Heart right ventricle (tissue), 16 donors: ENCODE measurements around the gene SPATS2. TPM values are rescaled to one million over a fixed set of nuclear protein-coding genes. Genes with fewer than 3 reads are reported as not detected.
"Not testable (repeated sequence)": the region's sequence is repeated elsewhere in the genome, so short reads cannot be mapped to it uniquely, and the experiment has no call there.

Experiments used
- ATAC-seq, 8 donors: fragments of 200-7000 bp; cut with Tn5 transposase; one replicate each; pipeline ENCODE4 v1.9.1; 2020; ENCODE audit warnings: mild to moderate bottlenecking in 8 of 8, moderate library complexity in 8 of 8, moderate number of reproducible peaks in 1 of 8
- DNase-seq, 2 donors: peaks; one replicate each; pipeline ENCODE4 v3.0.0-alpha.2; 2020
- H3K27ac ChIP-seq, 10 donors: fragments of 200-600 bp; sonication (generic) in 2 of 10; one replicate each; pipeline versions ENCODE4 v1.5.0 to v1.8.0; 2020 to 2022; ENCODE audit warnings: mild to moderate bottlenecking in 3 of 10
- H3K27me3 ChIP-seq, 7 donors: fragments of 200-600 bp; one replicate each; pipeline ENCODE4 v1.8.0; 2021 to 2022; ENCODE audit warnings: mild to moderate bottlenecking in 2 of 7
- H3K36me3 ChIP-seq, 9 donors: fragments of 200-600 bp; sonication (generic) in 1 of 9; one replicate each; pipeline versions ENCODE4 v1.5.0 to v1.8.0; 2020 to 2022; ENCODE audit warnings: mild to moderate bottlenecking in 2 of 9
- H3K4me1 ChIP-seq, 9 donors: fragments of 200-600 bp; sonication (generic) in 1 of 9; one replicate each; pipeline versions ENCODE4 v1.5.0 to v1.8.0; 2020 to 2022; ENCODE audit warnings: mild to moderate bottlenecking in 4 of 9
- H3K4me3 ChIP-seq, 10 donors: fragments of 200-600 bp; sonication (generic) in 2 of 10; one replicate each; pipeline versions ENCODE4 v1.5.0 to v1.8.0; 2020 to 2022; ENCODE audit warnings: mild to moderate bottlenecking in 7 of 10, moderate library complexity in 2 of 10
- H3K9me3 ChIP-seq, 11 donors: fragments of 200-600 bp in 10 of 11; sonication (generic) in 2 of 11; one replicate each; pipeline versions ENCODE4 v1.5.0 to v1.8.0; 2013 to 2022; ENCODE audit warnings: mild to moderate bottlenecking in 2 of 11, control low read depth in 1 of 11, moderate library complexity in 1 of 11
- CTCF ChIP-seq, 9 donors: fragments of 200-600 bp; sonication (generic) in 2 of 9; IDR thresholded peaks; one replicate each; pipeline versions ENCODE4 v1.5.0 to v1.8.0; 2021 to 2022; ENCODE audit warnings: antibody characterized with exemption in 9 of 9, mild to moderate bottlenecking in 5 of 9, moderate library complexity in 1 of 9
- WGBS, 2 donors: extraction: QIAGEN DNeasy Blood & Tissue Kit; methylation state at CpG; one replicate each; pipeline ENCODE4 v1.1.7; 2013; ENCODE audit warnings: inconsistent platforms in 1 of 2; 5-methylcytosine and 5-hydroxymethylcytosine counted together
- intact Hi-C, 10 donors: fragments of 100-400 bp; cut with DNase I; formaldehyde crosslinking; loops; one replicate each; pipeline versions ENCODE4 v1.11.1 to v1.14.2; 2022
- polyA plus RNA-seq, 2 donors: library from polyadenylated mRNA; stranded (reverse); fragments of 200-250 nt; gene quantifications; one replicate each; pipeline ENCODE4 v1.2.3, GENCODE V29; 2013
- total RNA-seq, 10 donors: library from RNA; stranded (reverse); fragmentation: NEBNext Ultra II Directional in 3 of 10; extraction: Animal tissue kit (Norgen Biotek cat#: 25700) in 3 of 10; gene quantifications; one replicate each; pipeline versions ENCODE4 v1.2.1 to v1.2.4, GENCODE V29; 2021 to 2023
- donor health status: Arrhythmogenic right ventricular cardiomyopathy.
- donor health status: ischemic (EF 13 %, LVEDD 7.1; RV severe dilation, severe dysfunction).
- donor health status: healthy with polysubstance abuse.
- donor health status: DM: no; HTN: yes; CAD: no.
- donor health status: DM: no; HTN: no; CAD: no.
- donor health status: ischemic (EF 25% LVEDD 6.9; RV normal size, moderate dysfunction).
- donor health status: ischemic (EF 25% LVEDD 5.7; RV mildly dilated, moderate dysfunction).
- donor health status: healthy.
- donor health status: DM: yes; HTN: yes; CAD: no.
- donor health status: Ischemic cardiomyopathy.
- donor health status: ischemic (EF 35%, LVEDD 5.7; RV mildly dilated, moderate dysfunction).
- donor health status: nonischemic (EF 11% LVEDD 7.7; RV severe dilation, severe dysfunction).
- donor health status: DM: yes; HTN: yes; CAD: no.
- donor health status: PGD.
- donor health status: ischemic (EF 29% LVEDD 5.4; RV normal size, mild dysfunction).
- donor health status: nonischemic (EF 23%, LVEDD 6.1; RV moderate dilation, normal function).

Gene SPATS2
- total and polyA plus RNA-seq, 12 donors: 3.5 to 11.5 (median 5.1) TPM

- H3K9me3 ChIP-seq: no peaks in the 10 kb centered on the region
- intact Hi-C loops: no loop called here
- H3K27ac ChIP-seq: no peak overlapping the region
- ATAC-seq: no peak
- DNase-seq: no peak
- WGBS, 2 donors: 100% methylated on average over 1 of the region's 1 CpG
- peaks cover 0 to 13% (median 5%) of the 10 kb centered on the region in 9 donors for H3K4me1 ChIP-seq
- no peak overlapping the region for H3K4me3 ChIP-seq
- H3K27me3 ChIP-seq: no peaks in the 10 kb centered on the region
- no peak for TF ChIP-seq CTCF (IDR thresholded peaks at IDR 0.05)
- H3K36me3 ChIP-seq: peaks cover 0 to 66% (median 9%) of the 10 kb centered on the region in 9 donors
Observed at GRCh38 chr12:49502590-49502989, 135.3 kb downstream of the SPATS2 start.

DNA sequence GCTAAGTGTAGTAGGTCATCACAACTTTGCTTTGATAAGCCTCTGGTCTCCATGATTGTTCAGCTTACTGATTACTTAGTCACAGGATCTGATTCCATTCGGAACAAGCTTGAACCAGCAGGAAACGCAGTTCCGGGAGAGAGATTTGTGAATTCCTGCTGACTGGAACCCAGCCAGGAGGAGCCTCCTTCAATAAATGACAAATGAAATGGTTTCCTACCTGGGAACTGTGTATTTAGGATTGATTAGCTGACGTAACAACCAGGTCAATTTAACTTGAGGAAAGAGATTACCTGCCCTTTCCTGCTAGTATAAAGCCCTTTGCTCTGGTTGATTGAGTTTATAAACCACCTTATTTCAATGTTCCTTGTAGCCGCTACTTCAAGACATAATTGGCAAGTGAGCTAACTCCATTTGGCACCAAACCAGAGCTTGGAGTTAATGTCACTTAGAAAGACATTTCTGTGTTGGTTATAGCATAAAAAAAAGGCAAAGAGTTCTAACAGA, 136.5 kb downstream of the SPATS2 start:
- Histone ChIP-seq H3K27me3 (no peaks in the 10 kb centered on the region), H3K4me3 (peak overlapping the region in 1 of 10 donors; percentile 5), H3K36me3 (peaks cover 0 to 62% (median 9%) of the 10 kb centered on the region in 9 donors), H3K27ac (peak overlapping the region in 3 of 10 donors; percentile 16 to 37 (median 18)), H3K4me1 (peaks cover 0 to 13% (median 5%) of the 10 kb centered on the region in 9 donors), H3K9me3 (no peaks in the 10 kb centered on the region)
- intact Hi-C loops: no loop called here
- ATAC-seq: peak in 3 of 8 donors; percentile 48 to 65 (median 52)
- peak in 1 of 2 donors; percentile 17 for DNase-seq
- WGBS, 2 donors: 50 to 65% methylated on average over 5 of the region's 5 CpGs
- TF ChIP-seq CTCF (IDR thresholded peaks at IDR 0.05): no peak

- no peak for ATAC-seq
- H3K27me3 ChIP-seq: no peaks in the 10 kb centered on the region
- no peak for DNase-seq
- H3K36me3 ChIP-seq: peaks cover 0 to 42% (median 4%) of the 10 kb centered on the region in 9 donors
- no peak overlapping the region for H3K27ac ChIP-seq
- H3K4me1 ChIP-seq: peaks cover 0 to 13% (median 5%) of the 10 kb centered on the region in 9 donors
- TF ChIP-seq CTCF (IDR thresholded peaks at IDR 0.05): no peak
- intact Hi-C loops: no loop called here
- no peak overlapping the region for H3K4me3 ChIP-seq
- H3K9me3 ChIP-seq: no peaks in the 10 kb centered on the region
Observed at GRCh38 chr12:49505672-49506071, 138.4 kb downstream of the SPATS2 start.

GRCh38 chr12:49507139-49507538, 139.9 kb downstream of the SPATS2 start:
- TF ChIP-seq CTCF (IDR thresholded peaks at IDR 0.05): no peak
- no peak for DNase-seq
- intact Hi-C loops: no loop called here
- Histone ChIP-seq H3K36me3 (peaks cover 0 to 27% (median 0%) of the 10 kb centered on the region in 9 donors), H3K9me3 (no peaks in the 10 kb centered on the region), H3K27ac (no peak overlapping the region), H3K27me3 (no peaks in the 10 kb centered on the region), H3K4me3 (no peak overlapping the region), H3K4me1 (peaks cover 0 to 15% (median 5%) of the 10 kb centered on the region in 9 donors)
- 89 to 91% methylated on average over 4 of the region's 4 CpGs for WGBS, 2 donors
- peak in 1 of 8 donors; percentile 44 for ATAC-seq

DNA sequence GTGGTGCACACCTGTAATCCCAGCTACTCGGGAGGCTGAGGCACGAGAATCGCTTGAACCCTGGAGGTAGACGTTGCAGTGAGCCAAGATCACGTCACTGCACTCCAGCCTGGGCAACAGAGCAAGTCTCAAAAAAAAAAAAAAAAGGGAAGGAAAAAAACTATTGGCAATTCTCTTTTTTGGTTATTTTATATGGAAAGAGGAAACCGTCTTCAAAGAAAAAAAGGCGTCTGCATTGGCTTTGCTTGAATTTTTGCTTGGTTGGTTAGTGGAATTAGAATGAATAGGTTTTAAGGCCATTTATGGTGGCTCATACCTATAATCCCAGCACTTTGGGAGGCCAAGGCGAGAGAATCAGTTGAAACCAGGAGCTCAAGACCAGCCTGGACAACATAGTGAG, 142.4 kb downstream of the SPATS2 start:
- H3K9me3 ChIP-seq, H3K4me3 ChIP-seq, ATAC-seq, H3K4me1 ChIP-seq, DNase-seq, intact Hi-C loops, H3K27ac ChIP-seq, H3K27me3 ChIP-seq: not testable (repeated sequence)
- H3K36me3 ChIP-seq: peaks cover 0 to 22% (median 0%) of the 10 kb centered on the region in 9 donors
- 92 to 96% methylated on average over 8 of the region's 8 CpGs for WGBS, 2 donors
